Measurements from ENCODE around the gene UBAP1L. TPM values are rescaled to one million over a fixed set of nuclear protein-coding genes. Genes with fewer than 3 reads are reported as not detected.
A peak's percentile ranks its signal among the peaks of the same experiment; 100 is the strongest.

UBAP1L gene
- total and polyA plus RNA-seq, 2 donors (not counting 3 experiments of a cell fraction or from before 2014, with no cell fraction given) = 1.9 to 5.0 TPM

GRCh38 chr15:65106011-65106590, 8.9 kb downstream of the UBAP1L start:
- ChIA-PET CTCF (no interaction called here), POLR2A (no interaction called here)
- Histone ChIP-seq H3K79me2 (ENCODE audit: control insufficient read depth, insufficient read depth, low read length) (no peaks in the 10 kb centered on the region), H3K9me1 (replicated peaks; ENCODE audit: control insufficient read depth, extremely low read depth, insufficient read depth, low read length) (no peaks in the 10 kb centered on the region), H3K27ac (ENCODE audit: insufficient read depth, low read depth, low read length) (no peak overlapping the region), H3K4me3 (replicated peaks in 1 of 3; ENCODE audit: insufficient read depth in 1 of 3, low read depth in 1 of 3, low read length in 3 of 3) (no peak overlapping the region), H4K20me1 (replicated peaks; ENCODE audit: control insufficient read depth, extremely low read depth, insufficient read depth, low read length) (no peaks in the 10 kb centered on the region), H3K9ac (replicated peaks; ENCODE audit: extremely low read depth, insufficient read depth, low read length) (no peak overlapping the region), H3K4me1 (ENCODE audit: control insufficient read depth, extremely low read depth, insufficient read depth, low read length) (peaks cover 6% of the 10 kb centered on the region), H3K27me3 (ENCODE audit: control insufficient read depth in 2 of 2, insufficient read depth in 2 of 2, low read length in 2 of 2) (no peaks in the 10 kb centered on the region), H3K4me2 (ENCODE audit: insufficient read depth, low read length) (no peak overlapping the region), H3K9me3 (replicated peaks; ENCODE audit: control insufficient read depth, insufficient read depth, low read length) (no peaks in the 10 kb centered on the region), H2AFZ (ENCODE audit: low read depth, low read length) (no peak overlapping the region), H3K36me3 (ENCODE audit: control insufficient read depth in 2 of 2, extremely low read depth in 1 of 2, insufficient read depth in 2 of 2, low read length in 2 of 2) (no peaks in the 10 kb centered on the region)
- DNase-seq (ENCODE audit: low read depth, low spot score) = peak; percentile 60
- dilution Hi-C loops (cut with MboI; ENCODE audit: extremely low pct_ligation_motif_present, low sequenced_read_pairs) = no loop called here
- BruUV-seq (replicated peaks) = no TSS peak
- TF ChIP-seq MYC (IDR thresholded peaks at IDR 0.05; ENCODE audit: low read depth, low read length) = no peak
- no peak for TF ChIP-seq POLR2A (IDR thresholded peaks at IDR 0.05; ENCODE audit: low read depth, low read length)
- no peak for TF ChIP-seq GATA2 (IDR thresholded peaks at IDR 0.05; ENCODE audit: insufficient read depth, insufficient read length, low read depth, low read length)
- no peak for TF ChIP-seq MAX (IDR thresholded peaks at IDR 0.05; ENCODE audit: insufficient read depth, insufficient read length)
- TF ChIP-seq FOS (IDR thresholded peaks at IDR 0.05; ENCODE audit: borderline replicate concordance, insufficient read depth, low read length) = no peak
- no peak for TF ChIP-seq CTCF (IDR thresholded peaks at IDR 0.05; ENCODE audit: extremely low read depth in 1 of 2, insufficient read depth in 1 of 2, low read depth in 1 of 2, low read length in 2 of 2)
- TF ChIP-seq POLR2AphosphoS5 (IDR thresholded peaks at IDR 0.05; ENCODE audit: insufficient read depth, low read depth, low read length) = no peak
- TF ChIP-seq EZH2 (IDR thresholded peaks at IDR 0.05; ENCODE audit: borderline replicate concordance, low read depth, low read length, severe bottlenecking) = no peak
- no peak for TF ChIP-seq JUN (IDR thresholded peaks at IDR 0.05; ENCODE audit: borderline replicate concordance, insufficient read depth, insufficient read length, low read depth)
- intact Hi-C loops (cut with micrococcal nuclease) = no loop called here
- no peak for FAIRE-seq
